ENCODE measurements around the gene SEPHS1.

Gene SEPHS1

GRCh38 chr10:13348216-13349017, at the start of gene SEPHS1:
Gene SEPHS1, minus strand, starts transcription at chr10:13348293. Its CDS starts 3,343 bp downstream, at chr10:13344950.
- H3K4me3 ChIP-seq (ENCODE audit: low read depth, low read length), result peak within 1 kb of the TSS; percentile 76
- no peak for DNase-seq (ENCODE audit: low read depth)
- TF ChIP-seq CTCF (IDR thresholded peaks at IDR 0.05; ENCODE audit: control insufficient read depth, extremely low read depth, insufficient read depth), result 0 out of 2 replicates have a peak, but pooled peaks have one; percentile 8

GRCh38 chr10:13397052-13397451, 49.0 kb upstream of the SEPHS1 start:
- H3K4me3 ChIP-seq (ENCODE audit: low read depth, low read length), result no peak overlapping the region
- no peak for TF ChIP-seq CTCF (IDR thresholded peaks at IDR 0.05; ENCODE audit: control insufficient read depth, extremely low read depth, insufficient read depth)
- DNase-seq (ENCODE audit: low read depth), result no peak

- no peak for DNase-seq (ENCODE audit: low read depth)
- no peak for TF ChIP-seq CTCF (IDR thresholded peaks at IDR 0.05; ENCODE audit: control insufficient read depth, extremely low read depth, insufficient read depth)
- H3K4me3 ChIP-seq (ENCODE audit: low read depth, low read length), result no peak overlapping the region
These were observed 48.3 kb upstream of the SEPHS1 start for GRCh38 chr10:13396369-13396768.

- no peak for DNase-seq (ENCODE audit: low read depth)
- no peak for TF ChIP-seq CTCF (IDR thresholded peaks at IDR 0.05; ENCODE audit: control insufficient read depth, extremely low read depth, insufficient read depth)
- H3K4me3 ChIP-seq (ENCODE audit: low read depth, low read length), result no peak overlapping the region
These were observed 47.4 kb upstream of the SEPHS1 start for GRCh38 chr10:13395540-13395939.

GRCh38 chr10:13393640-13394039, 45.5 kb upstream of the SEPHS1 start:
- no peak for DNase-seq (ENCODE audit: low read depth)
- no peak for TF ChIP-seq CTCF (IDR thresholded peaks at IDR 0.05; ENCODE audit: control insufficient read depth, extremely low read depth, insufficient read depth)
- no peak overlapping the region for H3K4me3 ChIP-seq (ENCODE audit: low read depth, low read length)

GRCh38 chr10:13392701-13393100, 44.6 kb upstream of the SEPHS1 start:
- TF ChIP-seq CTCF (IDR thresholded peaks at IDR 0.05; ENCODE audit: control insufficient read depth, extremely low read depth, insufficient read depth), result no peak
- no peak for DNase-seq (ENCODE audit: low read depth)

More at GRCh38 chr10:13392701-13393100, 44.6 kb upstream of the SEPHS1 start:
- H3K4me3 ChIP-seq (ENCODE audit: low read depth, low read length), result no peak overlapping the region

Measured in LNCaP clone FGC (cell line).